Endothelial cell of umbilical vein (primary cell): ENCODE measurements around the gene RILP. TPM values are rescaled to one million over a fixed set of nuclear protein-coding genes. Genes with fewer than 3 reads are reported as not detected.

Experiments used
- BruUV-seq: library from RNA; stranded (reverse); fragments of 400-500 nt; replicated peaks from 2 replicates; lab custom pipeline; 2021; lab: Mats Ljungman, UMichigan
- CTCF ChIA-PET: fragments of 300-600, 350-600 bp; sonication (Branson Sonifier 250); formaldehyde crosslinking; loops from one replicate; lab custom pipeline; 2021; ENCODE audit warnings: antibody characterized with exemption, inconsistent platforms; lab: Charles Lee
- POLR2A ChIA-PET: fragments of 300-600, 350-600 bp; sonication (Branson Sonifier 250); formaldehyde crosslinking; loops from one replicate; lab custom pipeline; 2021; ENCODE audit warnings: antibody characterized with exemption, inconsistent platforms; lab: Charles Lee
- DNase-seq: peaks from one replicate; pipeline ENCODE4 v3.0.0-alpha.2; 2011; ENCODE audit warnings: low read depth, low spot score
- FAIRE-seq: peaks from 2 replicates; lab custom pipeline; 2011; peaks lifted over from hg19 to GRCh38; lab: Jason Lieb, UNC
- H2AFZ ChIP-seq: 2 replicates; pipeline ENCODE4 v1.6.0; 2012; ENCODE audit warnings: low read depth, low read length, control low read depth, inconsistent platforms
- H3K27ac ChIP-seq: 2 replicates; pipeline ENCODE4 v1.5.1; 2011; ENCODE audit warnings: low read depth, mild to moderate bottlenecking, control low read depth, low read length, moderate library complexity; ENCODE audit not compliant: insufficient read depth
- H3K27me3 ChIP-seq, 2 experiments: 2 replicates each; pipeline versions ENCODE4 v1.6.0 to v1.6.1; 2011; ENCODE audit warnings: low read length in 2 of 2, mixed read lengths in 1 of 2; ENCODE audit not compliant: control insufficient read depth in 2 of 2, insufficient read depth in 2 of 2
- H3K36me3 ChIP-seq, 2 experiments: 2 replicates in 1 of 2; 3 replicates in 1 of 2; pipeline ENCODE4 v1.5.1; 2011; ENCODE audit warnings: low read length in 2 of 2, mild to moderate bottlenecking in 1 of 2, moderate library complexity in 1 of 2; ENCODE audit not compliant: control insufficient read depth in 2 of 2, insufficient read depth in 2 of 2; ENCODE audit errors: extremely low read depth in 1 of 2
- H3K4me1 ChIP-seq: 3 replicates; pipeline ENCODE4 v1.5.1; 2011; ENCODE audit warnings: mild to moderate bottlenecking, low read length; ENCODE audit not compliant: control insufficient read depth, insufficient read depth; ENCODE audit errors: extremely low read depth
- H3K4me2 ChIP-seq: 2 replicates; pipeline ENCODE4 v1.6.1; 2011; ENCODE audit warnings: low read length, control low read depth, mixed read lengths; ENCODE audit not compliant: insufficient read depth
- H3K4me3 ChIP-seq, 3 experiments: fragments of 200-600 bp in 1 of 3; sonication (generic), shearing (Covaris generic) in 1 of 3; replicated peaks in 1 of 3; 2 replicates each; pipeline ENCODE4 v1.5.1; 2011 to 2016; ENCODE audit warnings: control low read depth in 3 of 3, low read length in 3 of 3, mild to moderate bottlenecking in 2 of 3, inconsistent platforms in 1 of 3, low read depth in 1 of 3, moderate library complexity in 1 of 3; ENCODE audit not compliant: insufficient read depth in 1 of 3
- H3K79me2 ChIP-seq: 2 replicates; pipeline ENCODE4 v1.6.0; 2012; ENCODE audit warnings: low read length, inconsistent platforms; ENCODE audit not compliant: control insufficient read depth, insufficient read depth
- H3K9ac ChIP-seq: replicated peaks from 2 replicates; pipeline ENCODE3; 2011; ENCODE audit warnings: low read length, control low read depth; ENCODE audit not compliant: insufficient read depth; ENCODE audit errors: extremely low read depth
- H3K9me1 ChIP-seq: replicated peaks from 3 replicates; pipeline ENCODE4 v1.6.0; 2011; ENCODE audit warnings: mild to moderate bottlenecking, low read length; ENCODE audit not compliant: control insufficient read depth, insufficient read depth; ENCODE audit errors: extremely low read depth
- H3K9me3 ChIP-seq: replicated peaks from 2 replicates; pipeline ENCODE4 v1.5.1; 2012; ENCODE audit warnings: low read length, inconsistent platforms; ENCODE audit not compliant: control insufficient read depth, insufficient read depth
- H4K20me1 ChIP-seq: replicated peaks from 2 replicates; pipeline ENCODE3; 2011; ENCODE audit warnings: mild to moderate bottlenecking, low read length; ENCODE audit not compliant: control insufficient read depth, insufficient read depth; ENCODE audit errors: extremely low read depth
- CTCF ChIP-seq, 2 donors: IDR thresholded peaks; 1 replicate in 1 of 2; 2 replicates in 1 of 2; pipeline ENCODE4 v1.5.1; 2011; ENCODE audit warnings: low read length in 2 of 2, mild to moderate bottlenecking in 2 of 2, moderate library complexity in 2 of 2, control low read depth in 1 of 2, inconsistent platforms in 1 of 2, low read depth in 1 of 2; ENCODE audit not compliant: insufficient read depth in 1 of 2; ENCODE audit errors: extremely low read depth in 1 of 2
- EZH2 ChIP-seq: IDR thresholded peaks from 2 replicates; pipeline ENCODE4 v1.6.1; 2012; ENCODE audit warnings: borderline replicate concordance, low read depth, mild to moderate bottlenecking, moderate library complexity, low read length, inconsistent platforms; ENCODE audit not compliant: severe bottlenecking
- FOS ChIP-seq: IDR thresholded peaks from 2 replicates; pipeline ENCODE4 v1.6.1; 2011; ENCODE audit warnings: mild to moderate bottlenecking, low read length, moderate library complexity, borderline replicate concordance; ENCODE audit not compliant: insufficient read depth
- GATA2 ChIP-seq: IDR thresholded peaks from 2 replicates; pipeline ENCODE4 v1.7.0; 2011; ENCODE audit warnings: low read depth, mild to moderate bottlenecking, moderate library complexity, mixed read lengths, low read length; ENCODE audit not compliant: insufficient read length, insufficient read depth
- JUN ChIP-seq: IDR thresholded peaks from 2 replicates; pipeline ENCODE4 v1.6.1; 2011; ENCODE audit warnings: borderline replicate concordance, low read depth; ENCODE audit not compliant: insufficient read length, insufficient read depth
- MYC ChIP-seq: IDR thresholded peaks from one replicate; pipeline ENCODE4 v1.6.1; 2011; ENCODE audit warnings: mild to moderate bottlenecking, low read depth, low read length
- POLR2A ChIP-seq: IDR thresholded peaks from 2 replicates; pipeline ENCODE4 v1.6.1; 2012; ENCODE audit warnings: low read depth, mild to moderate bottlenecking, control low read depth, low read length
- POLR2AphosphoS5 ChIP-seq: IDR thresholded peaks from 2 replicates; pipeline ENCODE4 v1.6.1; 2012; ENCODE audit warnings: low read depth, mild to moderate bottlenecking, control low read depth, low read length, moderate library complexity; ENCODE audit not compliant: insufficient read depth
- dilution Hi-C: fragments of 300-500 bp; cut with MboI; formaldehyde crosslinking; loops from one replicate; pipeline ENCODE4 v1.15.0; 2019; ENCODE audit warnings: low sequenced_read_pairs; ENCODE audit not compliant: extremely low pct_ligation_motif_present
- intact Hi-C: fragments of 100-400 bp; cut with micrococcal nuclease; formaldehyde crosslinking; loops from one replicate; pipeline ENCODE4 v1.10.0; 2022
- polyA plus RNA-seq, 4 experiments: library from polyadenylated mRNA; depleted of rRNA in 3 of 4; stranded (reverse) in 3 of 4; unstranded in 1 of 4; fragments of >200 nt; gene quantifications; 2 replicates each; pipeline versions ENCODE4 v1.2.1 to v1.2.3, GENCODE V29; 2011 to 2012; ENCODE audit warnings: missing spikeins in 1 of 4
- total RNA-seq: library from RNA; stranded (reverse); gene quantifications from 2 replicates; pipeline ENCODE4 v1.2.3, GENCODE V29; 2021
- TF ChIP-seq, protein P1 (sequence below): IDR thresholded peaks from 2 replicates; pipeline ENCODE4 v1.6.1; 2011; ENCODE audit not compliant: insufficient read depth, insufficient read length

RILP gene
- total and polyA plus RNA-seq, 2 donors (not counting 3 experiments of a cell fraction or from before 2014, with no cell fraction given) = 9.4 to 10.0 TPM

DNA sequence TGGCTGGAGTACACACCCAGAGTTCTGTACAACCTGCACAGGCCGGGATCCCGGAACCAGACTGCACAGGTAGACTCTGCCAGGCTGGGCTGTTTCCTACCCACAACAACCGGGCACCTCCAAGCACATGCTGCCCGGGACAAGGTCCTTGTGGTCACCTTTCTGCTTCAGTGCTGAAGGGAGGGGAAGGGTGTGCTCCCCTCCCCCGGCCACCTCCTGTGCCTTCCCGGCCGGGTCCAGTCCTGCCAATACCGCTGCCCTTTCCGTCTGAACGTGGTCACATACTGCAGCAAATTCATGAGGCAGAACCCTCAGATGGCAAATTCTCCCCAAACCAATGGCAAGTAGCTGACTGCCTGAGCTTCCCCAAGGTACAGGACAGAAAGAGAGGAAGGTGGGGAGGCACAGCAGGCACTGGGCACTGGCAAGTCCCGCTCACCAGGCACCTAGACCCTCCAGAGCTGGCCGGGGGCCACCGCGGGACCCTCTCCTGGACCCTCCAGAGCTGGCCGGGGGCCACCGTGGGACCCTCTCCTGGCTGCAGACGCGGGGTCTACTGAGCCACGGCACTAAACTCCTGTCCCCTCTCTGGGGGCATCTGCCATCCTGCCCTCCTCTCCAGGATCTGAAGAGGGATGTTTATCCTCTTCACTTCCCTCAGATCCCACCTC, 43.9 kb downstream of the RILP start:
- ChIA-PET CTCF (no interaction called here), POLR2A (no interaction called here)
- Histone ChIP-seq H3K9me1 (no peaks in the 10 kb centered on the region), H3K79me2 (no peaks in the 10 kb centered on the region), H3K36me3 (no peaks in the 10 kb centered on the region), H3K9me3 (no peaks in the 10 kb centered on the region), H3K4me1 (no peaks in the 10 kb centered on the region), H2AFZ (no peak overlapping the region), H3K4me3 (no peak overlapping the region), H4K20me1 (no peaks in the 10 kb centered on the region), H3K9ac (no peak overlapping the region), H3K27ac (no peak overlapping the region), H3K4me2 (no peak overlapping the region), H3K27me3 (no peaks in the 10 kb centered on the region)
- no peak for TF ChIP-seq JUN
- no peak for TF ChIP-seq POLR2A
- no peak for TF ChIP-seq EZH2
- TF ChIP-seq GATA2 = no peak
- BruUV-seq = no TSS peak
- FAIRE-seq (no peak), DNase-seq (no peak)
- dilution Hi-C loops = no loop called here
- intact Hi-C loops = no loop called here

GRCh38 chr17:1604831-1605528, 44.7 kb downstream of the RILP start:
- intact Hi-C loops (no loop called here), dilution Hi-C loops (no loop called here)
- no peak overlapping the region for H3K27ac ChIP-seq
- no TSS peak for BruUV-seq
- FAIRE-seq (no peak), DNase-seq (no peak)
- no peaks in the 10 kb centered on the region for H3K9me1 ChIP-seq
- no peaks in the 10 kb centered on the region for H4K20me1 ChIP-seq
- TF ChIP-seq CTCF (IDR thresholded peaks at IDR 0.05; ENCODE audit: extremely low read depth in 1 of 2, insufficient read depth in 1 of 2, low read depth in 1 of 2, low read length in 2 of 2) = no peak
- no peak for TF ChIP-seq FOS
- no peak for TF ChIP-seq GATA2
- no peak for TF ChIP-seq MYC
- TF ChIP-seq POLR2AphosphoS5 = no peak
- TF ChIP-seq JUN = no peak
- TF ChIP-seq, protein P1, sequence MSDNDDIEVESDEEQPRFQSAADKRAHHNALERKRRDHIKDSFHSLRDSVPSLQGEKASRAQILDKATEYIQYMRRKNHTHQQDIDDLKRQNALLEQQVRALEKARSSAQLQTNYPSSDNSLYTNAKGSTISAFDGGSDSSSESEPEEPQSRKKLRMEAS = no peak
- TF ChIP-seq EZH2 = no peak
- TF ChIP-seq POLR2A = no peak
- H3K79me2 ChIP-seq = no peaks in the 10 kb centered on the region
- no peak overlapping the region for H2AFZ ChIP-seq
- no peaks in the 10 kb centered on the region for H3K9me3 ChIP-seq
- no peaks in the 10 kb centered on the region for H3K36me3 ChIP-seq
- no peak overlapping the region for H3K4me3 ChIP-seq
- no peaks in the 10 kb centered on the region for H3K27me3 ChIP-seq
- H3K4me2 ChIP-seq = no peak overlapping the region
- POLR2A ChIA-PET = no interaction called here
- CTCF ChIA-PET = interaction anchor here (1.3 kb wide), 1 partner anchor 31 kb away, joined by 5 read pairs; no protein-coding TSS in a partner anchor
- no peaks in the 10 kb centered on the region for H3K4me1 ChIP-seq
- H3K9ac ChIP-seq = no peak overlapping the region
